ENCODE data around the gene SIRT4. TPM values are rescaled to one million over a fixed set of nuclear protein-coding genes. Genes with fewer than 3 reads are reported as not detected.
"Not testable (repeated sequence)": the region's sequence is repeated elsewhere in the genome, so short reads cannot be mapped to it uniquely, and the experiment has no call there.

Gene SIRT4
- polyA plus RNA-seq, 1 donor = 3.2 TPM

DNA sequence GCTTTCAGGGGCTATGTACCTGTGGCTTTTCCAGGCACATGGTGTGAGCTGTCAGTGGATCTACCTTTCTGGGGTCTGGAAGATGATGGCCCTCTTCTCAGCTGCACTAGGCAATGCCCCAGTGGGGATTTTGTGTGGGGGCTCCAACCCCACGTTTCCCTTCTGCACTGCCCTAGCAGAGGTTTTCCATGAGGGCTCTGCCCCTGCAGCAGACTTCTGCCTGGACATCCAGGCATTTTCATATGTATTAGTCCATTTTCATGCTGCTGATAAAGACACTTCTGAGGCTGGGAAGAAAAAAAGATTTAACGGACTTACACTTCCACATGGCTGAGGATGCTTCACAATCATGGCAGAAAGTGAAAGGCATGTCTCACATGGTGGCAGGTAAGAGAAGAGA lies 34.3 kb downstream of the SIRT4 start:
- not testable (repeated sequence) for H3K4me3 ChIP-seq (ENCODE audit: low read length); H3K27ac ChIP-seq (ENCODE audit: low read length); H3K27me3 ChIP-seq (ENCODE audit: control insufficient read depth, insufficient read depth, low read length); H3K9me3 ChIP-seq (ENCODE audit: control insufficient read depth, low read depth, low read length); H3K36me3 ChIP-seq (ENCODE audit: control insufficient read depth, insufficient read depth, low read length); DNase-seq
- H3K4me1 ChIP-seq (ENCODE audit: control insufficient read depth, insufficient read depth, low read length) = peaks cover 14% of the 10 kb centered on the region
- WGBS (ENCODE audit: insufficient coverage, low lambda C conversion rate) = 83% methylated on average over 1 of the region's 2 CpGs

DNA sequence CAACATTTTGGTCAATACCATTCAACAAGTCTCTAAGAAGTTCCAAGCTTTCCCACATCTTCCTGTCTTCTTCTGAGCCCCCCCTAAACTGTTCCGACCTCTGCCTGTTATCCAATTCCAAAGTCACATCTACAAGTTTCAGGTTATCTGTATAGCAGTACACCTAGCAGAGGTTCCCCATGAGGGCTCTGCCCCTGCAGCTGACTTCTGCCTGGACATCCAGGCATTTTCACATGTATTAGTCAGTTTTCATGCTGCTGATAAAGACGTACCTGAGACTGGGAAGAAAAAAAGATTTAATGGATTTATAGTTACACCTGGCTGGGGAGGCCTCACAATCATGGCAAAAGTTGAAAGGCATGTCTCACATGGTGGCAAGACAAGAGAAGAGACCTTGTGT lies 35.6 kb downstream of the SIRT4 start:
- no peak for DNase-seq
- peaks cover 3% of the 10 kb centered on the region for H3K4me1 ChIP-seq (ENCODE audit: control insufficient read depth, insufficient read depth, low read length)
- no peaks in the 10 kb centered on the region for H3K27me3 ChIP-seq (ENCODE audit: control insufficient read depth, insufficient read depth, low read length)
- no peaks in the 10 kb centered on the region for H3K36me3 ChIP-seq (ENCODE audit: control insufficient read depth, insufficient read depth, low read length)
- peaks cover 3% of the 10 kb centered on the region for H3K9me3 ChIP-seq (ENCODE audit: control insufficient read depth, low read depth, low read length)
- H3K27ac ChIP-seq (ENCODE audit: low read length) = no peak overlapping the region
- no peak overlapping the region for H3K4me3 ChIP-seq (ENCODE audit: low read length)
- WGBS (ENCODE audit: insufficient coverage, low lambda C conversion rate) = no CpG with 5 or more reads among the region's 2 CpGs

DNA sequence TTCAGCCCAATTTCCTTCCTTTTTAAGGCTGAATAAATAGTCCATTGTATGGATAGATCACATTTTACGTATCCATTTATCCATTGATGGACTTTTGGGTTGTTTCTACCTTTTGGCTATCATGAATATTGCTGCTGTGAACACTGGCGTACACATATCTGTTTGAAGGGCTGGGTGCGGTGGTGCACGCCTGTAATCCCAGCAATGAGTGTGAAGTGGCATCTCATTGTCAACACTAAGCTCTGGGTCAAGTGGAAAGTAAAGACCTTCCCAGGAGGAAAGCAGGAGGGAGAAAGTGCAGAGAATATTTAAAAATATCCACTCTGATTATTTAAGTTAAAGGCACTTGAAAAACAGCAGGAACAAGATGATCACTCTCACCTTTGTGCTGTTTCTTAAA lies 37.1 kb downstream of the SIRT4 start:
- WGBS (ENCODE audit: insufficient coverage, low lambda C conversion rate) = no CpG with 5 or more reads among the region's 4 CpGs
- Histone ChIP-seq H3K36me3 (ENCODE audit: control insufficient read depth, insufficient read depth, low read length) (peaks cover 2% of the 10 kb centered on the region), H3K9me3 (ENCODE audit: control insufficient read depth, low read depth, low read length) (peaks cover 3% of the 10 kb centered on the region), H3K27ac (ENCODE audit: low read length) (no peak overlapping the region), H3K4me1 (ENCODE audit: control insufficient read depth, insufficient read depth, low read length) (peaks cover 3% of the 10 kb centered on the region), H3K27me3 (ENCODE audit: control insufficient read depth, insufficient read depth, low read length) (no peaks in the 10 kb centered on the region), H3K4me3 (ENCODE audit: low read length) (no peak overlapping the region)
- DNase-seq = no peak

DNA sequence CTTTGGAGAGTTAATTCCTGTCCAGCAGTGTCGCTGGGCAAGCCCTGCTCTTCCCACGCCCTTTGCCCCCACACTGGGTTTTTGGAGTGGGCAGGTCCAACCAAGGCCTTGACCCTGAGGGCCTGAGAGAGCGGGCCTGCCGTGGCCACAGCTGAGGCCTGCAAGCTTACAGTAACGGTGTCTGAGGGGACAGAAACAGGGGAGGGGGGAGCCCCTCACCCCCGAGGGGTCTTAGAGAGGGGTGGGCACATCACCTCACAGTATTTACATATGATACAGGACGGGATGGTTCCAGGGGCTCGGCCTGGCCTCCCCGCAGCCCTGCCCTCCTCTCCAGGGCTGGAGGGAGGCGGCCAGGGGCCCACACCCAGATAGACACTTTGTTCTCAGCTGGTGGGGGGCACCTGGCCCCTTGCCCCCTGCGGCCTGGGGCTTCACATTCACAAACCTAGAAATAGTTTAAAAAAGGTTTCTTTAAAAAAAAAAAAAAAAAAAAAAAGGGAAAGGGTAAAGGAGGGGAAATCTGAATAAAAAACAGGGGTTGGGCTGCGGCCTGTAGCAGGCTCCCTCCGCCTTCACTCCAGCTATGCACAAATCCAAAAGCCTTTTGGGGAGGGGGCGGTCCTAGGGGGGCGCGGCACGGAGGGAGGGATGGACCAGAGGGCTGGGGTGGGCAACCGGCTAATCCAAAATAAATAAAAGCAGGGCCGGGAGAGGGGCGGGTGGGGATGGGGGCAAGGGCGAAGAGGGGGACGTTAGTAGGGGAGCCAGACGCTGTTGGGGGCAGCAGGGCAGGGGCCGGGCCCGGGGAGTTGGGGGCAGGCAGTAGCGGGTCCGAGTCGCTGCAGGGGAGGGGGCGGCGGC lies 40.3 kb downstream of the SIRT4 start:
- no peaks in the 10 kb centered on the region for H3K9me3 ChIP-seq (ENCODE audit: control insufficient read depth, low read depth, low read length)
- H3K4me1 ChIP-seq (ENCODE audit: control insufficient read depth, insufficient read depth, low read length) = peaks cover 3% of the 10 kb centered on the region
- no peak overlapping the region for H3K27ac ChIP-seq (ENCODE audit: low read length)
- H3K36me3 ChIP-seq (ENCODE audit: control insufficient read depth, insufficient read depth, low read length) = peaks cover 13% of the 10 kb centered on the region
- WGBS (ENCODE audit: insufficient coverage, low lambda C conversion rate) = no CpG with 5 or more reads among the region's 30 CpGs
- no peak overlapping the region for H3K4me3 ChIP-seq (ENCODE audit: low read length)
- no peak for DNase-seq
- H3K27me3 ChIP-seq (ENCODE audit: control insufficient read depth, insufficient read depth, low read length) = no peaks in the 10 kb centered on the region

DNA sequence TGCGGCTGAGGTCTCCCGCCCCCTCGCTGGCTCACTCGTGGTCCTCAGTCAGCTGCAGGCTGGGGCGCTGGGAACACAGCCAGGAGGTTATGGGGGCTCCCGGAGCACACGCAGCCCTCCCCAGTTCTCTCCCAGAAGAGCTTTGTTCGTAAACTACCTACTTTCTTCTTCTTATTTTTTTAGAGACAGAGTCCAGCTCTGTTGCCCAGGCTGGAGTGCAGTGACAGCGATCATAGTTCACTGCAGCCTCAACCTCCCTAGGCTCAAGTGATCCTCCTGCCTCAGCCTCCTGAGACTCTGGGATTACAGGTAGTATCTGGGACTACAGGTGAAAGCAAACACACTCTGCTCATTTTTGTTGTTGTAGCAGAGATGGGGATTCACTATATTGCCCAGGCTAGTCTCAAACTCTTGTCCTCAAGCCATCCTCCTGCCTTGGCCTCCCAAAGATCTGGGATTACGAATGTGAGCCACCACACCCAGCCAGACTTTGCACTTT lies 41.0 kb downstream of the SIRT4 start:
- Histone ChIP-seq H3K27ac (ENCODE audit: low read length) (no peak overlapping the region), H3K9me3 (ENCODE audit: control insufficient read depth, low read depth, low read length) (no peaks in the 10 kb centered on the region), H3K4me1 (ENCODE audit: control insufficient read depth, insufficient read depth, low read length) (peaks cover 3% of the 10 kb centered on the region), H3K4me3 (ENCODE audit: low read length) (no peak overlapping the region), H3K27me3 (ENCODE audit: control insufficient read depth, insufficient read depth, low read length) (no peaks in the 10 kb centered on the region), H3K36me3 (ENCODE audit: control insufficient read depth, insufficient read depth, low read length) (peaks cover 19% of the 10 kb centered on the region)
- no peak for DNase-seq
- WGBS (ENCODE audit: insufficient coverage, low lambda C conversion rate) = no CpG with 5 or more reads among the region's 10 CpGs

DNA sequence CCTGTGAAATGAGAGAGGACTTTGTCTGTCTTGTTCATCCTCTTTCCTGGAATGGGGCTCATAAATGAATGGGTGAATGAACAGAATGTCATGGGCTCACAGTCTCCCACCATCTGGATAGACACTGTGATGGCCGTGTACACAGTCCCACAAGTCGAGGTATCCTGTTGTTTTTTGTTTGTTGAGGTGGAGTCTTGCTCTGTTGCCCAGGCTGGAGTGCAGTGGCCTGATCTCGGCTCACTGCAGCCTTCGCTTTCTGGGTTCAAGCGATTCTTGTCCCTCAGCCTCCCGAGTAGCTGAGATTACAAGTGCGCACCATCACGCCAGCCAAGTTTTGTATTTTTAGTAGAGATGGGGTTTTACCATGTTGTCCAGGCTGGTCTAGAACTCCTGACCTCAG lies 41.6 kb downstream of the SIRT4 start:
- no peak overlapping the region for H3K4me3 ChIP-seq (ENCODE audit: low read length)
- no peak for DNase-seq
- peaks cover 22% of the 10 kb centered on the region for H3K36me3 ChIP-seq (ENCODE audit: control insufficient read depth, insufficient read depth, low read length)
- no peaks in the 10 kb centered on the region for H3K27me3 ChIP-seq (ENCODE audit: control insufficient read depth, insufficient read depth, low read length)
- no peak overlapping the region for H3K27ac ChIP-seq (ENCODE audit: low read length)
- H3K9me3 ChIP-seq (ENCODE audit: control insufficient read depth, low read depth, low read length) = no peaks in the 10 kb centered on the region
- peaks cover 3% of the 10 kb centered on the region for H3K4me1 ChIP-seq (ENCODE audit: control insufficient read depth, insufficient read depth, low read length)
- whole genome bisulfite sequencing (ENCODE audit: insufficient coverage, low lambda C conversion rate) = no CpG with 5 or more reads among the region's 8 CpGs

DNA sequence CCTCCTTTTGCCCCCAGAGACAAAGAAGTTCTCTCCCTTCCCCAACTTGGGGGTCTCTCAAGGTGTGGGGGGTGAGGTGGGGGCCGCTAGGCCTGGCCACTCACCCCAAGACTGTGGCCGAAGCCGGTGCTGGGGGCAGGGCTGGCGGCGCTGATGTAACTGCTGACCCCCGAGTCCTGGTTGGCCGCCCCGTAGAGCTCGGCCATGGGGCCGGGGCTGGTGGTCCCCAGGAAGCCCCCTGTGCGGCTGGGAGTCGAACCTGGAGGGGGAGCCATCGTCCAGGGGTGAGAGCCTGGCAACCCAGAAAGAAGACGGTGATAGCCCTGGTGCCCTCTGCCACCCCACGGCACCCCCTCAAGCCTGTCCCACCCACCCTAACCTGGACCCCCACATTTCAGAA lies 43.9 kb downstream of the SIRT4 start:
- no peak overlapping the region for H3K4me3 ChIP-seq (ENCODE audit: low read length)
- peaks cover 3% of the 10 kb centered on the region for H3K4me1 ChIP-seq (ENCODE audit: control insufficient read depth, insufficient read depth, low read length)
- H3K27me3 ChIP-seq (ENCODE audit: control insufficient read depth, insufficient read depth, low read length) = no peaks in the 10 kb centered on the region
- no CpG with 5 or more reads among the region's 15 CpGs for WGBS (ENCODE audit: insufficient coverage, low lambda C conversion rate)
- peaks cover 24% of the 10 kb centered on the region for H3K36me3 ChIP-seq (ENCODE audit: control insufficient read depth, insufficient read depth, low read length)
- no peak overlapping the region for H3K27ac ChIP-seq (ENCODE audit: low read length)
- no peak for DNase-seq
- H3K9me3 ChIP-seq (ENCODE audit: control insufficient read depth, low read depth, low read length) = no peaks in the 10 kb centered on the region

DNA sequence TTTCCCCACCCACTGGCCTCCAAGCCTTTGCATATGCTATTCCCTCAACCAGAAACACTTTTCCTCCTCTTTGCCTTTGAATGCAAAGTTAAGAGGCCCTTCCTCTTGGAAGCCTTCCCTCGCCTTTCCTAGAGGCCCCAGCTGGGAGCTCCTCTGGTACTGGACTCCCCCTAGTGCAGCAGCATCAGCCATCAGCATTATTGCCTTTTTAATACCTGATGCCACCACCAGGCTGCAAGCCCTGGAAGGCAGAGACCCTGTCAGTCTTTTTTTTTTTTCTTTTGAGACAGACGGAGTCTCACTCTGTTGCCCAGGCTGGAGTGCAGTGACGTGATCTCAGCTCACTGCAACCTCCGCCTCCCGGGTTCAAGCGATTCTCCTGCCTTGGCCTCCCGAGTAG lies 44.6 kb downstream of the SIRT4 start:
- H3K9me3 ChIP-seq (ENCODE audit: control insufficient read depth, low read depth, low read length) = no peaks in the 10 kb centered on the region
- no CpG with 5 or more reads among the region's 7 CpGs for WGBS (ENCODE audit: insufficient coverage, low lambda C conversion rate)

DNA sequence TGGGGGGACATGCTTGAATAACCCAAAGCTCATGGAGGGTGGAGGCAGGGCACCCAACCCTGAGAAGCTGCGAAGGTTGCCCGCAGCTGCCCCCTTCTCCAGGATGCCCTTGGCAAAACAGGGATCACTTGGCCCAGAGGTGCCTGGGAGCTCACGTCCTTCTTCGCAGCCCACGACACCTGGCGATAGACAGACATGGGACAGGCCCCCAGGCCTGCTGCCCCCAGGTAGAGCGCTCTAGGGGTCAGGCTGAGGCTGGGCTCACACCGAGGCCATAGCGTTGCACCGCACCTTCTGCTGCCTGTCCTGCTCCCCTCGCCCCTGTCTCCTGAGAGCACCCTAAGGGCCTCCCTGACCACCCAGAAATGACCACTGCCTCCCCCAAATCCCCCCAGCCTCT lies 45.6 kb downstream of the SIRT4 start:
- Histone ChIP-seq H3K27me3 (ENCODE audit: control insufficient read depth, insufficient read depth, low read length) (no peaks in the 10 kb centered on the region), H3K27ac (ENCODE audit: low read length) (no peak overlapping the region), H3K9me3 (ENCODE audit: control insufficient read depth, low read depth, low read length) (no peaks in the 10 kb centered on the region), H3K36me3 (ENCODE audit: control insufficient read depth, insufficient read depth, low read length) (peaks cover 31% of the 10 kb centered on the region), H3K4me1 (ENCODE audit: control insufficient read depth, insufficient read depth, low read length) (no peaks in the 10 kb centered on the region), H3K4me3 (ENCODE audit: low read length) (no peak overlapping the region)
- no peak for DNase-seq
- WGBS (ENCODE audit: insufficient coverage, low lambda C conversion rate) = no CpG with 5 or more reads among the region's 11 CpGs

More for the DNA sequence above, 44.6 kb downstream of the SIRT4 start:
- H3K4me1 ChIP-seq (ENCODE audit: control insufficient read depth, insufficient read depth, low read length) = peaks cover 3% of the 10 kb centered on the region
- H3K4me3 ChIP-seq (ENCODE audit: low read length) = no peak overlapping the region
- no peak overlapping the region for H3K27ac ChIP-seq (ENCODE audit: low read length)
- H3K36me3 ChIP-seq (ENCODE audit: control insufficient read depth, insufficient read depth, low read length) = peaks cover 24% of the 10 kb centered on the region
- H3K27me3 ChIP-seq (ENCODE audit: control insufficient read depth, insufficient read depth, low read length) = no peaks in the 10 kb centered on the region
- no peak for DNase-seq

DNA sequence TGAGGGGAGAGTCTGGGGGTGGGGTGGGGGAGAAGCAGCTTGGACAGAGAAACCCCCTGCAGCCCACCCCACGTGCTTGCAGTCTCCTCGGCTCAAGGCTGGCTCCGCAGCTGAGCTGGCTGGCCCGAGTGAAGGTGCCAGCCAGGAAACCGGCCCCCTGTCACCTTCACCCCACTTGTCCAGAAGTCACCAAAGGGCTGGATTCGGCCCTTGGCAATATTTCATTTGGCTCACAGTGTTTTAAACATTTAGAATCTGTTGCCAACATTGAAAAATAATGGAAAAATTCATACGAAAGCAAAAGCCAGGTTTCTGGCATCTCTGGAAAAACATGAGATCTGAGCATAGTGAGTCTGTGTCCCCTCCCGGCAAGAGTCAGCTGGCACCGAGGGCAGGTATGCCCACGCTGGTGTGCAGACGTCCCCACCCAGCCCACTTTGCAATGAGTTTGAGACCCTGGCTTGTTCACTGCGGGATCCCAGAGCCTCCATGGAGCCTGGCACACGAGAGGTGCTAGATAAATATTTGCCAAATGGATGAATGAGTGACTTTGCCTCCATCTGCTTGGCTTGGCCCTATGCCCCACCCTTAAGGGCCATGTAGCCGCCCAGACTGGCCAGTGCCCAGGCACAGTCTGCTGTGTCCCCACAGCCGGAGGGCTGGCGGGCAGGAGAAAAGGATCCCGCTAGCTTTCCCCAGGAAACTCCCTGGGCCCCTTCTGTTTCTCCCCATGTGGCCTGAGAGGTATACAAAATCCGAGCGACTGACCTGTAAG lies 48.6 kb downstream of the SIRT4 start:
- Histone ChIP-seq H3K9me3 (ENCODE audit: control insufficient read depth, low read depth, low read length) (no peaks in the 10 kb centered on the region), H3K36me3 (ENCODE audit: control insufficient read depth, insufficient read depth, low read length) (peaks cover 28% of the 10 kb centered on the region), H3K4me3 (ENCODE audit: low read length) (no peak overlapping the region), H3K27me3 (ENCODE audit: control insufficient read depth, insufficient read depth, low read length) (no peaks in the 10 kb centered on the region), H3K27ac (ENCODE audit: low read length) (no peak overlapping the region), H3K4me1 (ENCODE audit: control insufficient read depth, insufficient read depth, low read length) (no peaks in the 10 kb centered on the region)
- no CpG with 5 or more reads among the region's 19 CpGs for WGBS (ENCODE audit: insufficient coverage, low lambda C conversion rate)
- no peak for DNase-seq
